Trophoblast cell (in vitro differentiated cells and primary cell): ENCODE data around the gene PDCD7.

Experiments
- DNase-seq, 2 donors: peaks; one replicate each; pipeline ENCODE4 v3.0.0-alpha.2; 2016
- H2AFZ ChIP-seq: 2 replicates; pipeline ENCODE4 v1.6.1; 2013; ENCODE audit warnings: low read length, moderate library complexity, mild to moderate bottlenecking; ENCODE audit not compliant: insufficient read depth, poor library complexity
- H2AK5ac ChIP-seq: 2 replicates; pipeline ENCODE4 v1.6.1; 2013; ENCODE audit warnings: mild to moderate bottlenecking, low read length
- H2BK120ac ChIP-seq: 2 replicates; pipeline ENCODE4 v1.6.1; 2013; ENCODE audit warnings: low read length, mild to moderate bottlenecking, moderate library complexity; ENCODE audit not compliant: insufficient read depth, poor library complexity
- H2BK12ac ChIP-seq: 2 replicates; pipeline ENCODE4 v1.6.1; 2013; ENCODE audit warnings: mild to moderate bottlenecking, low read length, moderate library complexity
- H2BK5ac ChIP-seq: 2 replicates; pipeline ENCODE4 v1.6.1; 2013; ENCODE audit warnings: low read length, low read depth, moderate library complexity, mild to moderate bottlenecking; ENCODE audit not compliant: poor library complexity
- H3K14ac ChIP-seq: 2 replicates; pipeline ENCODE4 v1.6.1; 2013; ENCODE audit warnings: mild to moderate bottlenecking, low read length
- H3K18ac ChIP-seq: 2 replicates; pipeline ENCODE4 v1.6.1; 2013; ENCODE audit warnings: mild to moderate bottlenecking, low read length
- H3K23ac ChIP-seq: 2 replicates; pipeline ENCODE4 v1.6.1; 2013; ENCODE audit warnings: low read length
- H3K27ac ChIP-seq: 2 replicates; pipeline ENCODE4 v1.5.1; 2013; ENCODE audit warnings: low read depth, mild to moderate bottlenecking, inconsistent platforms, low read length, moderate library complexity
- H3K27me3 ChIP-seq: 2 replicates; pipeline ENCODE4 v1.6.1; 2013; ENCODE audit warnings: inconsistent platforms, mild to moderate bottlenecking, low read length, moderate library complexity; ENCODE audit not compliant: insufficient read depth
- H3K36me3 ChIP-seq, 2 experiments: 1 replicate in 1 of 2; 2 replicates in 1 of 2; pipeline ENCODE4 v1.6.1; 2013; ENCODE audit warnings: low read length in 2 of 2, mild to moderate bottlenecking in 2 of 2, moderate library complexity in 1 of 2; ENCODE audit not compliant: insufficient read depth in 2 of 2, control insufficient read depth in 1 of 2
- H3K4ac ChIP-seq: 2 replicates; pipeline ENCODE4 v1.6.1; 2013; ENCODE audit warnings: low read depth, mild to moderate bottlenecking, low read length, moderate library complexity
- H3K4me1 ChIP-seq, 2 experiments: 1 replicate in 1 of 2; 2 replicates in 1 of 2; pipeline ENCODE4 v1.6.1; 2013; ENCODE audit warnings: low read length in 2 of 2, mild to moderate bottlenecking in 2 of 2, moderate library complexity in 1 of 2; ENCODE audit not compliant: insufficient read depth in 2 of 2, control insufficient read depth in 1 of 2
- H3K4me2 ChIP-seq: 2 replicates; pipeline ENCODE4 v1.6.1; 2013; ENCODE audit warnings: inconsistent platforms, mild to moderate bottlenecking, low read length, moderate library complexity
- H3K4me3 ChIP-seq: 2 replicates; pipeline ENCODE4 v1.5.1; 2013; ENCODE audit warnings: mild to moderate bottlenecking, low read depth, low read length, inconsistent platforms
- H3K79me1 ChIP-seq: one replicate; pipeline ENCODE4 v1.6.1; 2013; ENCODE audit warnings: low read length
- H3K79me2 ChIP-seq: 2 replicates; pipeline ENCODE4 v1.6.1; 2013; ENCODE audit warnings: low read length, mild to moderate bottlenecking; ENCODE audit not compliant: control insufficient read depth, insufficient read depth, poor library complexity
- H3K9ac ChIP-seq: 2 replicates; pipeline ENCODE4 v1.6.1; 2013; ENCODE audit warnings: mild to moderate bottlenecking, low read length
- H3K9me3 ChIP-seq: 2 replicates; pipeline ENCODE4 v1.6.1; 2013; ENCODE audit warnings: low read depth, mild to moderate bottlenecking, control low read depth, inconsistent platforms, low read length; ENCODE audit not compliant: insufficient read depth
- H4K12ac ChIP-seq: 2 replicates; pipeline ENCODE4 v1.6.1; 2013; ENCODE audit warnings: low read depth, mild to moderate bottlenecking, low read length, moderate library complexity
- H4K8ac ChIP-seq: 2 replicates; pipeline ENCODE4 v1.6.1; 2013; ENCODE audit warnings: low read depth, mild to moderate bottlenecking, low read length, moderate library complexity
- H4K91ac ChIP-seq: one replicate; pipeline ENCODE4 v1.6.1; 2013; ENCODE audit warnings: low read depth, mild to moderate bottlenecking, low read length, moderate library complexity
- WGBS: extraction: QIAGEN DNeasy Blood & Tissue Kit; methylation state at CpG from one replicate; pipeline ENCODE4 v1.1.7; 2013; ENCODE audit warnings: missing lambda C conversion rate; ENCODE audit not compliant: insufficient read length, insufficient coverage; ENCODE audit errors: extremely low coverage; 5-methylcytosine and 5-hydroxymethylcytosine counted together

PDCD7 gene

GRCh38 chr15:65163041-65163440 lies 29.4 kb upstream of the PDCD7 start:
- no CpG with 5 or more reads among the region's 4 CpGs for WGBS
- Histone ChIP-seq H3K9me3 (no peaks in the 10 kb centered on the region), H3K79me2 (no peaks in the 10 kb centered on the region), H3K4me1 (no peaks in the 10 kb centered on the region), H4K91ac (no peak overlapping the region), H3K36me3 (peaks cover 9% of the 10 kb centered on the region in 2 experiments), H4K12ac (no peak overlapping the region), H3K27ac (no peak overlapping the region), H3K4me3 (no peak overlapping the region), H3K4me2 (no peak overlapping the region), H3K9ac (no peak overlapping the region), H2BK5ac (no peak overlapping the region), H2BK120ac (no peak overlapping the region), H2AFZ (no peak overlapping the region), H4K8ac (no peak overlapping the region), H3K79me1 (no peaks in the 10 kb centered on the region), H2BK12ac (no peak overlapping the region), H3K27me3 (no peaks in the 10 kb centered on the region), H3K4ac (no peak overlapping the region), H3K14ac (no peak overlapping the region), H3K23ac (no peak overlapping the region), H3K18ac (no peak overlapping the region), H2AK5ac (no peak overlapping the region)
- DNase-seq, result peak in 1 of 2 donors; percentile 13

GRCh38 chr15:65156692-65157091 lies 23.1 kb upstream of the PDCD7 start:
- H3K4me1 ChIP-seq, result no peaks in the 10 kb centered on the region
- H3K79me1 ChIP-seq, result no peaks in the 10 kb centered on the region
- no peak overlapping the region for H2AFZ ChIP-seq
- no peaks in the 10 kb centered on the region for H3K79me2 ChIP-seq
- no peak overlapping the region for H3K27ac ChIP-seq
- no peak overlapping the region for H2BK12ac ChIP-seq
- H3K27me3 ChIP-seq, result no peaks in the 10 kb centered on the region
- H4K8ac ChIP-seq, result no peak overlapping the region
- H3K18ac ChIP-seq, result no peak overlapping the region
- no peak overlapping the region for H3K4me2 ChIP-seq
- no peak overlapping the region for H4K12ac ChIP-seq
- no peak overlapping the region for H4K91ac ChIP-seq
- H3K4me3 ChIP-seq, result no peak overlapping the region
- no peak overlapping the region for H3K9ac ChIP-seq
- no peak overlapping the region for H3K23ac ChIP-seq
- DNase-seq, result no peak
- no peak overlapping the region for H3K4ac ChIP-seq
- H3K14ac ChIP-seq, result no peak overlapping the region
- H2AK5ac ChIP-seq, result no peak overlapping the region
- H2BK5ac ChIP-seq, result no peak overlapping the region
- WGBS, result no CpG with 5 or more reads among the region's 5 CpGs
- no peak overlapping the region for H2BK120ac ChIP-seq
- no peaks in the 10 kb centered on the region for H3K9me3 ChIP-seq
- H3K36me3 ChIP-seq, result peaks cover 15 to 22% of the 10 kb centered on the region in 2 experiments

GRCh38 chr15:65154720-65155119 lies 21.1 kb upstream of the PDCD7 start:
- no peak overlapping the region for H3K4ac ChIP-seq
- no peak overlapping the region for H2BK12ac ChIP-seq
- no CpG with 5 or more reads among the region's 6 CpGs for WGBS

GRCh38 chr15:65147902-65148301 lies 14.3 kb upstream of the PDCD7 start:
- no peak overlapping the region for H3K18ac ChIP-seq
- no peak overlapping the region for H4K91ac ChIP-seq
- H3K4ac ChIP-seq, result no peak overlapping the region
- no peaks in the 10 kb centered on the region for H3K9me3 ChIP-seq
- no peak overlapping the region for H2BK120ac ChIP-seq
- H3K36me3 ChIP-seq, result peaks cover 9 to 10% of the 10 kb centered on the region in 2 experiments
- H3K14ac ChIP-seq, result no peak overlapping the region
- no peak overlapping the region for H3K4me2 ChIP-seq
- no peaks in the 10 kb centered on the region for H3K79me1 ChIP-seq
- no peaks in the 10 kb centered on the region for H3K79me2 ChIP-seq
- no peak overlapping the region for H4K8ac ChIP-seq
- H3K4me3 ChIP-seq, result no peak overlapping the region
- H2AFZ ChIP-seq, result no peak overlapping the region
- H3K23ac ChIP-seq, result no peak overlapping the region
- H4K12ac ChIP-seq, result no peak overlapping the region
- DNase-seq, result no peak
- no peak overlapping the region for H3K27ac ChIP-seq
- no peak overlapping the region for H3K9ac ChIP-seq
- no CpG with 5 or more reads among the region's 3 CpGs for WGBS
- no peak overlapping the region for H2BK12ac ChIP-seq
- no peaks in the 10 kb centered on the region for H3K27me3 ChIP-seq
- H3K4me1 ChIP-seq, result no peaks in the 10 kb centered on the region
- H2AK5ac ChIP-seq, result no peak overlapping the region
- H2BK5ac ChIP-seq, result no peak overlapping the region

More at GRCh38 chr15:65154720-65155119, 21.1 kb upstream of the PDCD7 start:
- no peaks in the 10 kb centered on the region for H3K9me3 ChIP-seq
- no peak for DNase-seq
- H3K14ac ChIP-seq, result no peak overlapping the region
- no peak overlapping the region for H3K9ac ChIP-seq
- no peak overlapping the region for H3K4me2 ChIP-seq
- H3K79me1 ChIP-seq, result no peaks in the 10 kb centered on the region
- H2AFZ ChIP-seq, result no peak overlapping the region
- H3K4me3 ChIP-seq, result no peak overlapping the region
- no peak overlapping the region for H2BK120ac ChIP-seq
- H3K4me1 ChIP-seq, result no peaks in the 10 kb centered on the region
- H3K27ac ChIP-seq, result no peak overlapping the region
- H2AK5ac ChIP-seq, result no peak overlapping the region
- no peaks in the 10 kb centered on the region for H3K79me2 ChIP-seq
- H3K18ac ChIP-seq, result no peak overlapping the region
- no peak overlapping the region for H4K91ac ChIP-seq
- no peak overlapping the region for H4K8ac ChIP-seq
- H3K23ac ChIP-seq, result no peak overlapping the region
- H3K27me3 ChIP-seq, result no peaks in the 10 kb centered on the region
- H2BK5ac ChIP-seq, result no peak overlapping the region
- H3K36me3 ChIP-seq, result peaks cover 14 to 29% of the 10 kb centered on the region in 2 experiments
- H4K12ac ChIP-seq, result no peak overlapping the region
